Heart right ventricle (tissue), 16 donors: ENCODE measurements around the gene PAX2. TPM values are rescaled to one million over a fixed set of nuclear protein-coding genes. Genes with fewer than 3 reads are reported as not detected.

ENCODE experiments used
- ATAC-seq, 8 donors: fragments of 200-7000 bp; cut with Tn5 transposase; one replicate each; pipeline ENCODE4 v1.9.1; 2020; ENCODE audit warnings: mild to moderate bottlenecking in 8 of 8, moderate library complexity in 8 of 8, moderate number of reproducible peaks in 1 of 8
- DNase-seq, 2 donors: peaks; one replicate each; pipeline ENCODE4 v3.0.0-alpha.2; 2020
- H3K27ac ChIP-seq, 10 donors: fragments of 200-600 bp; sonication (generic) in 2 of 10; one replicate each; pipeline versions ENCODE4 v1.5.0 to v1.8.0; 2020 to 2022; ENCODE audit warnings: mild to moderate bottlenecking in 3 of 10
- H3K27me3 ChIP-seq, 7 donors: fragments of 200-600 bp; one replicate each; pipeline ENCODE4 v1.8.0; 2021 to 2022; ENCODE audit warnings: mild to moderate bottlenecking in 2 of 7
- H3K36me3 ChIP-seq, 9 donors: fragments of 200-600 bp; sonication (generic) in 1 of 9; one replicate each; pipeline versions ENCODE4 v1.5.0 to v1.8.0; 2020 to 2022; ENCODE audit warnings: mild to moderate bottlenecking in 2 of 9
- H3K4me1 ChIP-seq, 9 donors: fragments of 200-600 bp; sonication (generic) in 1 of 9; one replicate each; pipeline versions ENCODE4 v1.5.0 to v1.8.0; 2020 to 2022; ENCODE audit warnings: mild to moderate bottlenecking in 4 of 9
- H3K4me3 ChIP-seq, 10 donors: fragments of 200-600 bp; sonication (generic) in 2 of 10; one replicate each; pipeline versions ENCODE4 v1.5.0 to v1.8.0; 2020 to 2022; ENCODE audit warnings: mild to moderate bottlenecking in 7 of 10, moderate library complexity in 2 of 10
- H3K9me3 ChIP-seq, 11 donors: fragments of 200-600 bp in 10 of 11; sonication (generic) in 2 of 11; one replicate each; pipeline versions ENCODE4 v1.5.0 to v1.8.0; 2013 to 2022; ENCODE audit warnings: mild to moderate bottlenecking in 2 of 11, control low read depth in 1 of 11, moderate library complexity in 1 of 11
- CTCF ChIP-seq, 9 donors: fragments of 200-600 bp; sonication (generic) in 2 of 9; IDR thresholded peaks; one replicate each; pipeline versions ENCODE4 v1.5.0 to v1.8.0; 2021 to 2022; ENCODE audit warnings: antibody characterized with exemption in 9 of 9, mild to moderate bottlenecking in 5 of 9, moderate library complexity in 1 of 9
- WGBS, 2 donors: extraction: QIAGEN DNeasy Blood & Tissue Kit; methylation state at CpG; one replicate each; pipeline ENCODE4 v1.1.7; 2013; ENCODE audit warnings: inconsistent platforms in 1 of 2; 5-methylcytosine and 5-hydroxymethylcytosine counted together
- intact Hi-C, 10 donors: fragments of 100-400 bp; cut with DNase I; formaldehyde crosslinking; loops; one replicate each; pipeline versions ENCODE4 v1.11.1 to v1.14.2; 2022
- polyA plus RNA-seq, 2 donors: library from polyadenylated mRNA; stranded (reverse); fragments of 200-250 nt; gene quantifications; one replicate each; pipeline ENCODE4 v1.2.3, GENCODE V29; 2013
- total RNA-seq, 10 donors: library from RNA; stranded (reverse); fragmentation: NEBNext Ultra II Directional in 3 of 10; extraction: Animal tissue kit (Norgen Biotek cat#: 25700) in 3 of 10; gene quantifications; one replicate each; pipeline versions ENCODE4 v1.2.1 to v1.2.4, GENCODE V29; 2021 to 2023
- donor health status: Arrhythmogenic right ventricular cardiomyopathy.
- donor health status: ischemic (EF 13 %, LVEDD 7.1; RV severe dilation, severe dysfunction).
- donor health status: healthy with polysubstance abuse.
- donor health status: DM: no; HTN: yes; CAD: no.
- donor health status: DM: no; HTN: no; CAD: no.
- donor health status: ischemic (EF 25% LVEDD 6.9; RV normal size, moderate dysfunction).
- donor health status: ischemic (EF 25% LVEDD 5.7; RV mildly dilated, moderate dysfunction).
- donor health status: healthy.
- donor health status: DM: yes; HTN: yes; CAD: no.
- donor health status: Ischemic cardiomyopathy.
- donor health status: ischemic (EF 35%, LVEDD 5.7; RV mildly dilated, moderate dysfunction).
- donor health status: nonischemic (EF 11% LVEDD 7.7; RV severe dilation, severe dysfunction).
- donor health status: DM: yes; HTN: yes; CAD: no.
- donor health status: PGD.
- donor health status: ischemic (EF 29% LVEDD 5.4; RV normal size, mild dysfunction).
- donor health status: nonischemic (EF 23%, LVEDD 6.1; RV moderate dilation, normal function).

The PAX2 gene
- total and polyA plus RNA-seq, 12 donors, result not detected

GRCh38 chr10:100739517-100740368 is 5.6 kb upstream of the PAX2 start:
- no peaks in the 10 kb centered on the region for H3K9me3 ChIP-seq
- no peak for TF ChIP-seq CTCF (IDR thresholded peaks at IDR 0.05)
- ATAC-seq, result peak in 1 of 8 donors; percentile 7
- H3K4me3 ChIP-seq, result peak overlapping the region in 1 of 10 donors; percentile 6
- intact Hi-C loops, result loop anchor here in 6 of 10 donors (10.0 kb wide), 2 partner anchors 135 to 175 kb away; no protein-coding TSS in a partner anchor
- 2% methylated on average over 56 of the region's 56 CpGs for WGBS, 2 donors
- no peak for DNase-seq
- peaks cover 66 to 100% (median 100%) of the 10 kb centered on the region in 7 donors for H3K27me3 ChIP-seq
- H3K27ac ChIP-seq, result no peak overlapping the region
- peaks cover 7 to 53% (median 37%) of the 10 kb centered on the region in 9 donors for H3K4me1 ChIP-seq
- H3K36me3 ChIP-seq, result no peaks in the 10 kb centered on the region

GRCh38 chr10:100740476-100741377 is 4.7 kb upstream of the PAX2 start:
- no peak overlapping the region for H3K4me3 ChIP-seq
- WGBS, 2 donors, result 5 to 10% methylated on average over 16 of the region's 16 CpGs
- H3K9me3 ChIP-seq, result no peaks in the 10 kb centered on the region
- no peak for DNase-seq
- H3K36me3 ChIP-seq, result no peaks in the 10 kb centered on the region
- no peak overlapping the region for H3K27ac ChIP-seq
- no peak for ATAC-seq
- TF ChIP-seq CTCF (IDR thresholded peaks at IDR 0.05), result no peak
- H3K27me3 ChIP-seq, result peaks cover 70 to 100% (median 100%) of the 10 kb centered on the region in 7 donors
- intact Hi-C loops, result loop anchor here in 4 of 10 donors (10.0 kb wide), 2 partner anchors 134 to 176 kb away; no protein-coding TSS in a partner anchor
- H3K4me1 ChIP-seq, result peaks cover 9 to 57% (median 46%) of the 10 kb centered on the region in 9 donors

- H3K36me3 ChIP-seq, result no peaks in the 10 kb centered on the region
- no peaks in the 10 kb centered on the region for H3K9me3 ChIP-seq
- TF ChIP-seq CTCF (IDR thresholded peaks at IDR 0.05), result no peak
- no peak overlapping the region for H3K4me3 ChIP-seq
- peaks cover 77 to 100% (median 100%) of the 10 kb centered on the region in 7 donors for H3K27me3 ChIP-seq
- 1 to 3% methylated on average over 31 to 32 of the region's 32 CpGs for WGBS, 2 donors
- DNase-seq (no peak), ATAC-seq (no peak)
- H3K4me1 ChIP-seq, result peaks cover 9 to 65% (median 52%) of the 10 kb centered on the region in 9 donors
- no peak overlapping the region for H3K27ac ChIP-seq
- intact Hi-C loops, result loop anchor here in 4 of 10 donors (10.0 kb wide), 2 partner anchors 133 to 177 kb away; no protein-coding TSS in a partner anchor
Observed at GRCh38 chr10:100741378-100742075, 3.9 kb upstream of the PAX2 start.
